Smooth muscle cell (in vitro differentiated cells): ENCODE data around the gene STT3B. TPM values are rescaled to one million over a fixed set of nuclear protein-coding genes. Genes with fewer than 3 reads are reported as not detected.
"Not testable (repeated sequence)": the region's sequence is repeated elsewhere in the genome, so short reads cannot be mapped to it uniquely, and the experiment has no call there.

Experiments
- DNase-seq: peaks from one replicate; lab custom pipeline; 2025; ENCODE audit not compliant: unreplicated experiment; lab: John Stamatoyannopoulos, UW
- H2AFZ ChIP-seq: fragments of 200-600 bp; sonication (generic); 2 replicates; pipeline ENCODE4 v1.6.0; 2016; ENCODE audit warnings: antibody characterized with exemption, low read depth, mild to moderate bottlenecking
- H3F3A ChIP-seq: fragments of 200-600 bp; sonication (generic); 2 replicates; pipeline ENCODE4 v1.6.0; 2017; ENCODE audit warnings: antibody characterized with exemption, low read depth
- H3K27ac ChIP-seq: fragments of 200-600 bp; sonication (generic); 2 replicates; pipeline ENCODE4 v1.5.1; 2016; ENCODE audit warnings: low read depth, mild to moderate bottlenecking
- H3K27me3 ChIP-seq: fragments of 200-600 bp; sonication (generic); 2 replicates; pipeline ENCODE4 v1.6.1; 2016; ENCODE audit warnings: low read depth, mild to moderate bottlenecking
- H3K36me3 ChIP-seq: fragments of 200-600 bp; sonication (generic); 2 replicates; pipeline ENCODE4 v1.5.1; 2016; ENCODE audit warnings: low read depth
- H3K4me1 ChIP-seq: fragments of 200-600 bp; sonication (generic); 2 replicates; pipeline ENCODE4 v1.5.1; 2016; ENCODE audit warnings: low read depth
- H3K4me2 ChIP-seq: fragments of 200-600 bp; sonication (generic); 2 replicates; pipeline ENCODE4 v1.6.0; 2016; ENCODE audit warnings: mild to moderate bottlenecking
- H3K4me3 ChIP-seq: fragments of 200-600 bp; sonication (generic); 2 replicates; pipeline ENCODE4 v1.5.1; 2016; ENCODE audit warnings: mild to moderate bottlenecking
- H3K79me2 ChIP-seq: fragments of 200-600 bp; sonication (generic); 2 replicates; pipeline ENCODE4 v1.6.0; 2016; ENCODE audit warnings: low read depth, mild to moderate bottlenecking
- H3K9ac ChIP-seq: fragments of 200-600 bp; sonication (generic); 2 replicates; pipeline ENCODE4 v1.6.0; 2016; ENCODE audit warnings: low read depth
- H3K9me3 ChIP-seq: fragments of 200-600 bp; sonication (generic); replicated peaks from 2 replicates; pipeline ENCODE4 v1.5.1; 2016; ENCODE audit warnings: low read depth
- H4K20me1 ChIP-seq: fragments of 200-600 bp; sonication (generic); 2 replicates; pipeline ENCODE4 v1.6.0; 2016; ENCODE audit warnings: low read depth
- CTCF ChIP-seq: fragments of 200-600 bp; sonication (generic); IDR thresholded peaks from 2 replicates; pipeline ENCODE4 v1.5.1; 2017; ENCODE audit warnings: borderline replicate concordance, mild to moderate bottlenecking, antibody characterized with exemption; ENCODE audit not compliant: insufficient read depth, poor library complexity, severe bottlenecking
- whole genome bisulfite sequencing: methylation state at CpG from one replicate; pipeline ENCODE4 v1.1.7; 2016; ENCODE audit warnings: low lambda C conversion rate; 5-methylcytosine and 5-hydroxymethylcytosine counted together
- polyA plus RNA-seq: library from polyadenylated mRNA; unstranded; fragments of >200 nt; fragmentation: Nextera tagmentation; extraction: Ambion mirVana; gene quantifications from 2 replicates; pipeline ENCODE4 v1.2.1, GENCODE V29; 2016
- total RNA-seq: library from RNA; depleted of rRNA; stranded (reverse); fragments of >200 nt; gene quantifications from 2 replicates; pipeline ENCODE4 v1.2.3, GENCODE V29; 2014

Gene STT3B
- total and polyA plus RNA-seq, 2 experiments from 2014 or later: 79.1 to 191 TPM

GRCh38 chr3:31503456-31503855 lies 29.3 kb upstream of the STT3B start:
- no peak for DNase-seq
- Histone ChIP-seq H3K79me2 (no peaks in the 10 kb centered on the region), H2AFZ (no peak overlapping the region), H3K4me3 (no peak overlapping the region), H3K4me1 (no peaks in the 10 kb centered on the region), H3K9ac (no peak overlapping the region), H3K27ac (no peak overlapping the region), H3K36me3 (no peaks in the 10 kb centered on the region), H3K27me3 (no peaks in the 10 kb centered on the region), H3K9me3 (no peaks in the 10 kb centered on the region), H3F3A (no peaks in the 10 kb centered on the region), H3K4me2 (no peak overlapping the region), H4K20me1 (no peaks in the 10 kb centered on the region)
- no peak for TF ChIP-seq CTCF
- WGBS: 35% methylated on average over 4 of the region's 4 CpGs

- no peak for TF ChIP-seq CTCF
- H3F3A ChIP-seq: no peaks in the 10 kb centered on the region
- H4K20me1 ChIP-seq: no peaks in the 10 kb centered on the region
- H3K9ac ChIP-seq: no peak overlapping the region
- H3K27ac ChIP-seq: no peak overlapping the region
- H3K9me3 ChIP-seq: no peaks in the 10 kb centered on the region
- no peaks in the 10 kb centered on the region for H3K4me1 ChIP-seq
- no peak for DNase-seq
- no peak overlapping the region for H3K4me2 ChIP-seq
- H3K27me3 ChIP-seq: no peaks in the 10 kb centered on the region
- H3K36me3 ChIP-seq: no peaks in the 10 kb centered on the region
- H3K4me3 ChIP-seq: no peak overlapping the region
- 99% methylated on average over 3 of the region's 3 CpGs for WGBS
- no peaks in the 10 kb centered on the region for H3K79me2 ChIP-seq
- H2AFZ ChIP-seq: no peak overlapping the region
These were observed 28.5 kb upstream of the STT3B start for GRCh38 chr3:31504230-31504629.

GRCh38 chr3:31505371-31506048 lies 27.2 kb upstream of the STT3B start:
- Histone ChIP-seq H3K4me3 (no peak overlapping the region), H3K9ac (no peak overlapping the region), H3K79me2 (no peaks in the 10 kb centered on the region), H4K20me1 (no peaks in the 10 kb centered on the region), H3K27ac (no peak overlapping the region), H3K36me3 (no peaks in the 10 kb centered on the region), H2AFZ (no peak overlapping the region), H3K27me3 (no peaks in the 10 kb centered on the region), H3K4me2 (no peak overlapping the region), H3K4me1 (no peaks in the 10 kb centered on the region), H3F3A (no peaks in the 10 kb centered on the region), H3K9me3 (no peaks in the 10 kb centered on the region)
- 41% methylated on average over 5 of the region's 5 CpGs for whole genome bisulfite sequencing
- no peak for TF ChIP-seq CTCF
- DNase-seq: no peak

GRCh38 chr3:31506515-31506914 lies 26.2 kb upstream of the STT3B start:
- 67% methylated on average over 7 of the region's 7 CpGs for WGBS
- not testable (repeated sequence) for DNase-seq, H3K79me2 ChIP-seq

More at GRCh38 chr3:31506515-31506914, 26.2 kb upstream of the STT3B start:
- H4K20me1 ChIP-seq, H3K27ac ChIP-seq, H3K36me3 ChIP-seq, H3K9me3 ChIP-seq, H3K4me2 ChIP-seq, H2AFZ ChIP-seq, H3K27me3 ChIP-seq, H3K9ac ChIP-seq, H3K4me1 ChIP-seq, H3F3A ChIP-seq, H3K4me3 ChIP-seq: not testable (repeated sequence)
